Liver (tissue), 9 donors: ENCODE data around the gene PLA2G2F. TPM values are rescaled to one million over a fixed set of nuclear protein-coding genes. Genes with fewer than 3 reads are reported as not detected.

Source experiments
- DNase-seq: peaks from one replicate; pipeline ENCODE4 v3.0.0-alpha.2; 2017; ENCODE audit warnings: low spot score
- H3K27ac ChIP-seq, 2 donors: one replicate each; pipeline ENCODE4 v1.7.0; 2013; ENCODE audit warnings: inconsistent platforms in 2 of 2, low read length in 2 of 2, control low read depth in 1 of 2, low read depth in 1 of 2, mild to moderate bottlenecking in 1 of 2
- H3K27me3 ChIP-seq, 4 donors: one replicate each; pipeline versions ENCODE4 v1.6.1 to v1.7.0; 2013; ENCODE audit warnings: low read length in 3 of 4, inconsistent platforms in 1 of 4, mild to moderate bottlenecking in 1 of 4, moderate library complexity in 1 of 4; ENCODE audit not compliant: control insufficient read depth in 4 of 4, insufficient read depth in 4 of 4
- H3K36me3 ChIP-seq, 4 donors: one replicate each; pipeline versions ENCODE4 v1.6.1 to v1.7.0; 2013; ENCODE audit warnings: low read length in 3 of 4, mild to moderate bottlenecking in 3 of 4, low read depth in 1 of 4, moderate library complexity in 1 of 4; ENCODE audit not compliant: control insufficient read depth in 4 of 4, insufficient read depth in 3 of 4
- H3K4me1 ChIP-seq, 4 donors: one replicate each; pipeline versions ENCODE4 v1.6.1 to v1.7.0; 2013; ENCODE audit warnings: low read length in 3 of 4, mild to moderate bottlenecking in 3 of 4, moderate library complexity in 1 of 4; ENCODE audit not compliant: control insufficient read depth in 4 of 4, insufficient read depth in 4 of 4
- H3K4me3 ChIP-seq, 3 donors: one replicate each; pipeline versions ENCODE4 v1.6.1 to v1.7.0; 2013; ENCODE audit warnings: low read length in 3 of 3, control low read depth in 1 of 3, low read depth in 1 of 3, mild to moderate bottlenecking in 1 of 3
- H3K9ac ChIP-seq, 2 donors: one replicate each; pipeline ENCODE4 v1.7.0; 2013; ENCODE audit warnings: low read length in 2 of 2, mild to moderate bottlenecking in 2 of 2, moderate library complexity in 2 of 2, control low read depth in 1 of 2, low read depth in 1 of 2
- H3K9me3 ChIP-seq, 4 donors: one replicate each; pipeline versions ENCODE4 v1.6.1 to v1.7.0; 2013; ENCODE audit warnings: low read length in 3 of 4; ENCODE audit not compliant: control insufficient read depth in 4 of 4
- EGR1 ChIP-seq, 2 donors: IDR thresholded peaks; 2 replicates each; pipeline ENCODE4 v1.6.1; 2016 to 2018; ENCODE audit warnings: antibody characterized with exemption in 2 of 2, low read depth in 2 of 2
- FOXA2 ChIP-seq: IDR thresholded peaks from 2 replicates; pipeline ENCODE4 v1.6.1; 2016; ENCODE audit warnings: antibody characterized with exemption
- GABPA ChIP-seq, 2 donors: IDR thresholded peaks in 1 of 2; conservative IDR thresholded peaks in 1 of 2; 2 replicates each; pipeline ENCODE4 v1.6.1; 2016; ENCODE audit warnings: antibody characterized with exemption in 2 of 2, mild to moderate bottlenecking in 1 of 2, moderate library complexity in 1 of 2
- HNF4G ChIP-seq: IDR thresholded peaks from 2 replicates; pipeline ENCODE4 v1.6.1; 2016; ENCODE audit warnings: antibody characterized with exemption
- RAD21 ChIP-seq, 2 donors: IDR thresholded peaks; 2 replicates each; pipeline ENCODE4 v1.6.1; 2016; ENCODE audit warnings: antibody characterized with exemption in 2 of 2, mild to moderate bottlenecking in 2 of 2
- RXRA ChIP-seq, 2 donors: IDR thresholded peaks; 2 replicates each; pipeline ENCODE4 v1.6.1; 2017 to 2018; ENCODE audit warnings: antibody characterized with exemption in 2 of 2, mild to moderate bottlenecking in 1 of 2
- SP1 ChIP-seq: IDR thresholded peaks from 2 replicates; pipeline ENCODE4 v1.6.1; 2018; ENCODE audit warnings: antibody characterized with exemption, mild to moderate bottlenecking
- YY1 ChIP-seq: IDR thresholded peaks from 2 replicates; pipeline ENCODE4 v1.6.1; 2016; ENCODE audit warnings: antibody characterized with exemption, mild to moderate bottlenecking
- WGBS: extraction: QIAGEN DNeasy Blood & Tissue Kit; methylation state at CpG from one replicate; pipeline ENCODE4 v1.1.7; 2013; 5-methylcytosine and 5-hydroxymethylcytosine counted together
- polyA plus RNA-seq, 2 donors: library from polyadenylated mRNA; stranded (reverse) in 1 of 2; unstranded in 1 of 2; fragments of 200-250 nt in 1 of 2; fragments of >200 nt in 1 of 2; fragmentation: Nextera tagmentation in 1 of 2; extraction: Ambion mirVana in 1 of 2; gene quantifications; one replicate each; pipeline versions ENCODE4 v1.2.1 to v1.2.3, GENCODE V29; 2013 to 2015
- total RNA-seq, 2 donors: library from RNA; depleted of rRNA; stranded (reverse); fragments of >200 nt; gene quantifications; one replicate each; pipeline ENCODE4 v1.2.3, GENCODE V29; 2014
- TF ChIP-seq, protein P1 (sequence below): fragments of 150-350 bp; IDR thresholded peaks from 2 replicates; pipeline ENCODE4 v1.5.1; 2017; ENCODE audit warnings: improper control_type of control experiment, low read depth, low read length; ENCODE audit not compliant: missing input control
- TF ChIP-seq, protein P2 (sequence below): IDR thresholded peaks from 2 replicates; pipeline ENCODE4 v1.6.1; 2016; ENCODE audit warnings: antibody characterized with exemption
- TF ChIP-seq, protein P3 (sequence below): IDR thresholded peaks from 2 replicates; pipeline ENCODE4 v1.6.1; 2016; ENCODE audit warnings: antibody characterized with exemption
- donor health status: healthy.
- donor health status: healthy.
- donor health status: healthy.
- donor health status: healthy.
- donor health status: healthy.

Gene PLA2G2F
- total and polyA plus RNA-seq, 4 donors: under 0.01 TPM; not detected in 3

DNA sequence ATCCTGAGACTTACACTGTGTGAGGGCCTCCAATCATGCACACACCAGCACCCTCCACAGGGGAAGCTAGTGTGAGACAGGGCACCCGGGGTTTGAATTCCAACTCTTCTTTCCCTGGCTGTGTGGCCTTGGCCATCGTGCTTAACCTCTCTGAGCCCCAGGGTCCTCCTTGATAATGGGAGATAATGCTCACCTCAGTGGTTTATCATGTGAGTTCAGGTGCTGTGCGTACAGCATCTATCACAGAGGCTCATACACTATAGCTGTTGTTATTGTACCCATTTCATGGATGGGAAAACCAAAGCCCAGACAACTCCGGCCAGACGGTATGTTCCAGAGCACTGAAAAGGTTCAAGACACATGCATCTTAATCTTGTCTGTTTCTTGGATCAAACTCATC lies 30.8 kb downstream of the PLA2G2F start:
- no peak overlapping the region for H3K9ac ChIP-seq
- H3K27me3 ChIP-seq: no peaks in the 10 kb centered on the region
- no peak overlapping the region for H3K27ac ChIP-seq
- H3K4me1 ChIP-seq: peaks cover 0 to 11% (median 10%) of the 10 kb centered on the region in 4 donors
- 94% methylated on average over 5 of the region's 5 CpGs for WGBS
- no peak for DNase-seq
- H3K4me3 ChIP-seq: no peak overlapping the region
- H3K9me3 ChIP-seq: no peaks in the 10 kb centered on the region
- no peak for TF ChIP-seq SP1
- no peak for TF ChIP-seq RXRA (IDR thresholded peaks at IDR 0.05)
- no peak for TF ChIP-seq EGR1 (IDR thresholded peaks at IDR 0.05; ENCODE audit: low read depth in 2 of 2)
- TF ChIP-seq HNF4G: no peak
- no peaks in the 10 kb centered on the region for H3K36me3 ChIP-seq

DNA sequence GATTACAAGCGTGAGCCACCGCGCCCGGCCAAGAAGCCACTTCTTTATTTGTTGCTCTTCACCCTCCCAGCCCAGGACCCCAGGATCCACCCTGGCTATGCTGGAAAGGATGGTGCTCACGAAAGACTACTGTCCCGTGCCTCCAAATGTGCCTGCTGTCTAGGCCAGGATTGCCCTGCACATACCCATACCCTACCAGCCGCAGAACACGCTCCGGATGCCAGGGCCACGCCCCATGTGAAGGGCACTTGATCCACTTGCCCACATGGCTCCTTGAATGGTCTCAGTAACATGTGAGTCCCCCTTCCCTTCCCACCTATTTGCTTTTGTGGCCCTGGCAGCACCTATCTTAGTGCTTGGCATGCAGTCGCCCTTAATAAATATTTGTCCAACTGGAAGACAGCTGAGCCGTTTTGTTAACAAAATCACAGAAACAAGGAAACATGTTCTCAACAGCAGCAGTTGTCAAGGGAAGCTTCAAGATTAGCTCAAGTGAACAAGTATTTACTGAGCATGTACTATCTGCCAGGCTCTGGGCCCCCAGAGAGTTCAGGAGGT lies 33.0 kb downstream of the PLA2G2F start:
- no peak overlapping the region for H3K27ac ChIP-seq
- 77% methylated on average over 12 of the region's 12 CpGs for WGBS
- no peak for DNase-seq

DNA sequence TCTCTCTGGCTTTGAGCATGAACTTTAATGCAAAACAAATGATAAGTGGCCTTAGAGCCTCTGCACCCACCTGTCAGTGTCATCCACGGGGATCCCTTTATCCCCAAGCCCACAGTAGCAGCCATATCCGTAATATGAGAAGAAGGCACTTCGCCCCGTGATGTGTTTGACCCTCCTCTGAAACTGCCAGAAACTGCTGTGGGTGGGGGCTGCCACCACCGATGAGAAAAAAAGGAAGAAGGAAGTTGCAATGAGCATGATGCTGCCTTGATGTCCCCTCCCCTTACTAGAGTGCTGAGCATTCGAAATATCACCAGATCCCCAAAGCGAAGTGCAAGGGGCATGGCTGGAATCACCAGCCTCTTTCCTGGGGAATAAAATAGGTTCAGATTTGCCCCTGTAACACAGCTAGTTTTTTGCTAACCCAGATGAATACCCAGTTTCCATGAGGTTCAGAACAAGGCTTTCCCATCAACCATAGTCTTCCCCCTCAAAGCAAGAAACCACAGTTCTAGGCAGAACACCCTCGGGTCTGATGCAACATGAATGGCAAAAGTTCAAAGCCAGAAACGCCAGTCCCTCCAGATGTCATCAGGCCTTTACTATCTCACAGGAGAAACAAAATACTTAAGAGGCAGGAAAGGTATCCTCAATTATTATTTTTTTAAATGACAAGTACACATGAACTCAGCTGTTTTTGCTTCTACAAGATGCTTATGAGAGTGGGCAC lies 36.0 kb downstream of the PLA2G2F start:
- Histone ChIP-seq H3K9me3 (no peaks in the 10 kb centered on the region), H3K4me3 (no peak overlapping the region), H3K27ac (no peak overlapping the region), H3K36me3 (no peaks in the 10 kb centered on the region), H3K27me3 (no peaks in the 10 kb centered on the region), H3K4me1 (peaks cover 0 to 9% (median 8%) of the 10 kb centered on the region in 4 donors), H3K9ac (no peak overlapping the region)
- no peak for DNase-seq
- WGBS: 67% methylated on average over 9 of the region's 9 CpGs
- no peak for TF ChIP-seq GABPA (IDR thresholded peaks at IDR 0.05 in 1 of 2, conservative IDR thresholded peaks at IDR 0.05 in 1 of 2)
- TF ChIP-seq, protein P1, sequence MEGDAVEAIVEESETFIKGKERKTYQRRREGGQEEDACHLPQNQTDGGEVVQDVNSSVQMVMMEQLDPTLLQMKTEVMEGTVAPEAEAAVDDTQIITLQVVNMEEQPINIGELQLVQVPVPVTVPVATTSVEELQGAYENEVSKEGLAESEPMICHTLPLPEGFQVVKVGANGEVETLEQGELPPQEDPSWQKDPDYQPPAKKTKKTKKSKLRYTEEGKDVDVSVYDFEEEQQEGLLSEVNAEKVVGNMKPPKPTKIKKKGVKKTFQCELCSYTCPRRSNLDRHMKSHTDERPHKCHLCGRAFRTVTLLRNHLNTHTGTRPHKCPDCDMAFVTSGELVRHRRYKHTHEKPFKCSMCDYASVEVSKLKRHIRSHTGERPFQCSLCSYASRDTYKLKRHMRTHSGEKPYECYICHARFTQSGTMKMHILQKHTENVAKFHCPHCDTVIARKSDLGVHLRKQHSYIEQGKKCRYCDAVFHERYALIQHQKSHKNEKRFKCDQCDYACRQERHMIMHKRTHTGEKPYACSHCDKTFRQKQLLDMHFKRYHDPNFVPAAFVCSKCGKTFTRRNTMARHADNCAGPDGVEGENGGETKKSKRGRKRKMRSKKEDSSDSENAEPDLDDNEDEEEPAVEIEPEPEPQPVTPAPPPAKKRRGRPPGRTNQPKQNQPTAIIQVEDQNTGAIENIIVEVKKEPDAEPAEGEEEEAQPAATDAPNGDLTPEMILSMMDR: no peak
- TF ChIP-seq RAD21 (IDR thresholded peaks at IDR 0.05): no peak
- TF ChIP-seq, protein P2, sequence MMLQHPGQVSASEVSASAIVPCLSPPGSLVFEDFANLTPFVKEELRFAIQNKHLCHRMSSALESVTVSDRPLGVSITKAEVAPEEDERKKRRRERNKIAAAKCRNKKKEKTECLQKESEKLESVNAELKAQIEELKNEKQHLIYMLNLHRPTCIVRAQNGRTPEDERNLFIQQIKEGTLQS: peak; percentile 18

More for the DNA sequence above, 33.0 kb downstream of the PLA2G2F start:
- peaks cover 0 to 9% (median 8%) of the 10 kb centered on the region in 4 donors for H3K4me1 ChIP-seq
- no peak overlapping the region for H3K9ac ChIP-seq
- H3K36me3 ChIP-seq: no peaks in the 10 kb centered on the region
- TF ChIP-seq, protein P3, sequence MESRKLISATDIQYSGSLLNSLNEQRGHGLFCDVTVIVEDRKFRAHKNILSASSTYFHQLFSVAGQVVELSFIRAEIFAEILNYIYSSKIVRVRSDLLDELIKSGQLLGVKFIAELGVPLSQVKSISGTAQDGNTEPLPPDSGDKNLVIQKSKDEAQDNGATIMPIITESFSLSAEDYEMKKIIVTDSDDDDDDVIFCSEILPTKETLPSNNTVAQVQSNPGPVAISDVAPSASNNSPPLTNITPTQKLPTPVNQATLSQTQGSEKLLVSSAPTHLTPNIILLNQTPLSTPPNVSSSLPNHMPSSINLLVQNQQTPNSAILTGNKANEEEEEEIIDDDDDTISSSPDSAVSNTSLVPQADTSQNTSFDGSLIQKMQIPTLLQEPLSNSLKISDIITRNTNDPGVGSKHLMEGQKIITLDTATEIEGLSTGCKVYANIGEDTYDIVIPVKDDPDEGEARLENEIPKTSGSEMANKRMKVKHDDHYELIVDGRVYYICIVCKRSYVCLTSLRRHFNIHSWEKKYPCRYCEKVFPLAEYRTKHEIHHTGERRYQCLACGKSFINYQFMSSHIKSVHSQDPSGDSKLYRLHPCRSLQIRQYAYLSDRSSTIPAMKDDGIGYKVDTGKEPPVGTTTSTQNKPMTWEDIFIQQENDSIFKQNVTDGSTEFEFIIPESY: no peak
- no peak for TF ChIP-seq YY1
- no peak for TF ChIP-seq FOXA2
- TF ChIP-seq HNF4G: no peak
- TF ChIP-seq EGR1 (IDR thresholded peaks at IDR 0.05; ENCODE audit: low read depth in 2 of 2): no peak
- TF ChIP-seq, protein P1: no peak
- H3K9me3 ChIP-seq: no peaks in the 10 kb centered on the region
- no peaks in the 10 kb centered on the region for H3K27me3 ChIP-seq
- no peak overlapping the region for H3K4me3 ChIP-seq
